Measurements from ENCODE around the gene KNSTRN.

The KNSTRN gene

DNA sequence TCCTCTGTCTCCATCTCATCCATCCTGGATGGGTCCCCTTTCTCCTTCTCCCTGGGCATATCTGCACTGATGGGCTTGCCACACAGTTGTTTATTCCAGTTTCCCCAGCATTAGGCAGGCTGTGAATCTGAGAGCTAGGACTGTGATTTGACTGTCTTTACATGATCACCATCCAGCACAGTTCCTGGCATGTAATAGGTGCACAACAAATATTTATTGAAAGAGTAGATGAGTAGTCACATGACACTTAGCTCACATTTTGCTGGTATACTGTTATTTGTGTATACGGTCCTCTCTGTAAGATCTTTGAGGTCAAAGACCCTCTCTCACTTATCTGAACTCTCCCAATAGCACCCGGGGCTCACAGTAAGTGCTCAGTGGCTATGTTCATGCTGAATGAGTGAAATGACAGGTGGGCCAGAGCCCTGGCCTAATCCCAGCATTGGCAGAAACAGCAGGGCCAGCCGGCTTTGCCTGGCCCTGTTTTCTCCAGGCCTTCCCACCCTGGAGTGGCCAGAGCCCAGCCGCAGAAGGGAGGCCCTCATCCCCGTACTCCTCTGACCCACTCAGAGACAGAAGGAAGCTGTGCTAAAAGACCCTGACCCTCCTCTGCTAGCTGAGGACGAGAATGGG, 42.1 kb downstream of the KNSTRN start:
- H3K9ac ChIP-seq (ENCODE audit: low read length): no peak overlapping the region
- no peaks in the 10 kb centered on the region for H3K9me3 ChIP-seq (ENCODE audit: control insufficient read depth, insufficient read depth, low read depth, low read length)
- no peak overlapping the region for H3K27ac ChIP-seq (ENCODE audit: low read depth, low read length)
- H3K4me3 ChIP-seq (ENCODE audit: low read depth, low read length): no peak overlapping the region
- H3K27me3 ChIP-seq (ENCODE audit: control insufficient read depth, insufficient read depth, low read length): 0 out of 2 replicates have a peak, but pooled peaks cover 2% of the 10 kb centered on the region
- H3K36me3 ChIP-seq (ENCODE audit: control insufficient read depth, insufficient read depth, low read length): no peaks in the 10 kb centered on the region
- peaks cover 21% of the 10 kb centered on the region for H3K4me1 ChIP-seq (ENCODE audit: control insufficient read depth, insufficient read depth, low read length)

DNA sequence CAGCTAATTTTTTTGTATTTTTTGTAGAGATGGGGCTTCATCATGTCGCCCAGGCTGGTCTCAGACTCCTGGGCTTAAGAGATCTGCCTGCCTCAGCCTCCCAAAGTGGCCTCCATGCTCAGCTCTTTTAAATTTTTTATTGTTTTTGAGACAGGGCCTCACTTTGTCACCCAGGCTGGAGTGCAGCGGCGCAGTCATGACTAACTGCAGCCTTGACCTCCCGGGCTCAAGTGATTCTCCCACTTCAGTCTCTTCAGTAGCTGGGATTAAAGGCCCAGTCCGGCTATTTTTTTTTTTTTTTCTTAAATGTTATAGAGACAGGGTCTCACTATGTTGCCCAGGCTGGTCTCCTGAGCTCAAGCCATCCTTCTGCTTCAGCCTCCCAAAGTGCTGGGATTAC, 43.2 kb downstream of the KNSTRN start:
- Histone ChIP-seq H3K9ac (ENCODE audit: low read length) (no peak overlapping the region), H3K9me3 (ENCODE audit: control insufficient read depth, insufficient read depth, low read depth, low read length) (no peaks in the 10 kb centered on the region)

GRCh38 chr15:40427188-40427587, 44.7 kb downstream of the KNSTRN start:
- no peak overlapping the region for H3K27ac ChIP-seq (ENCODE audit: low read depth, low read length)
- H3K9me3 ChIP-seq (ENCODE audit: control insufficient read depth, insufficient read depth, low read depth, low read length): no peaks in the 10 kb centered on the region
- H3K27me3 ChIP-seq (ENCODE audit: control insufficient read depth, insufficient read depth, low read length): peaks cover under 1% of the 10 kb centered on the region; the same call in 1 of the 2 replicates
- no peaks in the 10 kb centered on the region for H3K36me3 ChIP-seq (ENCODE audit: control insufficient read depth, insufficient read depth, low read length)
- H3K9ac ChIP-seq (ENCODE audit: low read length): no peak overlapping the region
- no peak overlapping the region for H3K4me3 ChIP-seq (ENCODE audit: low read depth, low read length)
- H3K4me1 ChIP-seq (ENCODE audit: control insufficient read depth, insufficient read depth, low read length): peaks cover 19% of the 10 kb centered on the region

More for the DNA sequence above, 43.2 kb downstream of the KNSTRN start:
- Histone ChIP-seq H3K4me3 (ENCODE audit: low read depth, low read length) (no peak overlapping the region), H3K4me1 (ENCODE audit: control insufficient read depth, insufficient read depth, low read length) (peaks cover 30% of the 10 kb centered on the region), H3K27me3 (ENCODE audit: control insufficient read depth, insufficient read depth, low read length) (0 out of 2 replicates have a peak, but pooled peaks cover 2% of the 10 kb centered on the region), H3K36me3 (ENCODE audit: control insufficient read depth, insufficient read depth, low read length) (no peaks in the 10 kb centered on the region), H3K27ac (ENCODE audit: low read depth, low read length) (no peak overlapping the region)

DNA sequence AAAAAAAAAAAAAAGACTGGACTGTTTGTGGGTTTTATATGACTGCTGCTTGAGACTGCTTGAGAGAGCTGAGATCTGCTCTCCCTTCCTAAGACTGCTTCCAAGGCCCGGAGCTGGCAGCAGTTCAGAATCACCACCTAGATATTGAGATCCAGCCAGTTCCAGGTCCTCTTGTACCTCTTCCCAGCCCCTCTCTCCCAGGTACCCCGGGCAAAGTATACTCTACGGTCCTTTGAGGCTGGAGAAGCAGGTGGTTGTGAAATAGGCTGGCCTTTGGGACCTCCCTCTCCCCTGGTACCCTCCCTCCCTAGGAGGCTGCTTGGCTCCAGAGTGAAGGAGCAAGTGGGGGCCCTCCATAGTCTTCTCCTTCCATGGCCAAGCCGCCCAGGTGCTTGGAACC, 45.7 kb downstream of the KNSTRN start:
- Histone ChIP-seq H3K9ac (ENCODE audit: low read length) (no peak overlapping the region), H3K4me3 (ENCODE audit: low read depth, low read length) (no peak overlapping the region), H3K27me3 (ENCODE audit: control insufficient read depth, insufficient read depth, low read length) (peaks cover 9% of the 10 kb centered on the region), H3K9me3 (ENCODE audit: control insufficient read depth, insufficient read depth, low read depth, low read length) (no peaks in the 10 kb centered on the region), H3K4me1 (ENCODE audit: control insufficient read depth, insufficient read depth, low read length) (peaks cover 19% of the 10 kb centered on the region), H3K36me3 (ENCODE audit: control insufficient read depth, insufficient read depth, low read length) (no peaks in the 10 kb centered on the region), H3K27ac (ENCODE audit: low read depth, low read length) (no peak overlapping the region)

GRCh38 chr15:40429068-40429710, 46.7 kb downstream of the KNSTRN start:
- H3K36me3 ChIP-seq (ENCODE audit: control insufficient read depth, insufficient read depth, low read length): no peaks in the 10 kb centered on the region
- H3K27ac ChIP-seq (ENCODE audit: low read depth, low read length): no peak overlapping the region
- H3K4me3 ChIP-seq (ENCODE audit: low read depth, low read length): no peak overlapping the region
- no peaks in the 10 kb centered on the region for H3K9me3 ChIP-seq (ENCODE audit: control insufficient read depth, insufficient read depth, low read depth, low read length)
- H3K27me3 ChIP-seq (ENCODE audit: control insufficient read depth, insufficient read depth, low read length): peaks cover 19% of the 10 kb centered on the region
- H3K9ac ChIP-seq (ENCODE audit: low read length): no peak overlapping the region
- H3K4me1 ChIP-seq (ENCODE audit: control insufficient read depth, insufficient read depth, low read length): peaks cover 19% of the 10 kb centered on the region

DNA sequence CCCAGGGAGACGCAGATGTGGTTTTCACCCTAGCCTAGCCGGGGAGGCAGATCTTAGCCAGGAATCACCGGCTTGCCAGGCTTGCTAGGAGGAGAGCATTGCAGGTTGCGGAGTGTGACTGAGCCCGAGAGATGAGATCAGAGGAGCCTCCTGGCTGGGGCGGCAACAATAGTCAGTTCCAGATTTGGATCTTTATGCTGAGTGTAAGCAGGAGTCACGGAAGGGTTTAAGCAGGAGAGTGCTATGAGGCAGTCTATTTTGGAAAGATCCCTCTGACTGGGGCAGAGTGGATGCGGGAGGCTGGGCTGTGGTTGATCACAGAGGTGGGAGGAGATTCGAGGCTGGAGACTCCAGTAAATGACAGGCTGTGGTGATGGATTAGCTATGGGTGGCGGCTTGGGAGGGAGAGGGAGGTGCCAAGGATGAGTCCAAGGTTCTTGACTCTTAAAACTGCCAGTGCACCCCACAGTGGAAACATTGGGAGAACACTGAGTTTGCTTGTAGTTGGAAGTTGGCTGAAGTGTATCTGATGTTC, 47.8 kb downstream of the KNSTRN start:
- Histone ChIP-seq H3K27ac (ENCODE audit: low read depth, low read length) (no peak overlapping the region), H3K9ac (ENCODE audit: low read length) (no peak overlapping the region), H3K27me3 (ENCODE audit: control insufficient read depth, insufficient read depth, low read length) (peaks cover 30% of the 10 kb centered on the region), H3K36me3 (ENCODE audit: control insufficient read depth, insufficient read depth, low read length) (no peaks in the 10 kb centered on the region), H3K9me3 (ENCODE audit: control insufficient read depth, insufficient read depth, low read depth, low read length) (no peaks in the 10 kb centered on the region), H3K4me3 (ENCODE audit: low read depth, low read length) (no peak overlapping the region), H3K4me1 (ENCODE audit: control insufficient read depth, insufficient read depth, low read length) (peaks cover 25% of the 10 kb centered on the region)

DNA sequence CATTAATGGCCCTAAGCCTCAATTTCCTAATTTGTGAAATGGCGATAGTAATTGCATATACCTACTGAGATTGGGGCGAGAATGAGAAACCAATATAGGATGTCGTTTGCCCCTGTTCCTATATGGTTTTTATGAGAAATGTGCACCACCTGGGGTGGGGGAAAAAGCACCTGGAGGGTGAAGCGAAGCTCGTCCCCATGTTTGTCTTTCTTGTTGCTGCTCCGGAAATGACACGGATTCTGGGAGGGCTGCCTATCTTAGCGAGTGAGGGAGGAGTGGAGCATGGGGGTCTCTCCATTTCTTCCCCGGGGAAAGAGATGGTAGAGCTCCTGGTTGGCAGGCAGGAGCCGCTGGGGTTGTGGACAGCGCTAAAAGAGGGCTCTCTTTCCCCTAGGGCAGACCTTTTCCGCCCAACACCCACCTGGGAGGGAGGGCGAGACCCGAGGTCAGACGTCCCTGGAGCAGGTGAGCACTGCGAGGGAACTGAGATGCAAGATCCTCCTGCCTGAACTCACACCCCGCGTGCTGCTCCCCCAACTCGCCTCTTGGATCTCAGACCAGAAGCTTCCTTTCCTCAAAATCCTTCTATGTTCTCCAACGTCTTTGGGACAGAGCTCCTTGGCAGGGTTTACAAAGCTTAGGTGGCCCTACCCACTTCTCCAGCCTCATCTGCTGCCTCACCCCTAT, 52.6 kb downstream of the KNSTRN start:
- peak overlapping the region; percentile 8 for H3K9ac ChIP-seq (ENCODE audit: low read length)
- H3K27me3 ChIP-seq (ENCODE audit: control insufficient read depth, insufficient read depth, low read length): peaks cover 54% of the 10 kb centered on the region
- H3K36me3 ChIP-seq (ENCODE audit: control insufficient read depth, insufficient read depth, low read length): no peaks in the 10 kb centered on the region
- no peak overlapping the region for H3K27ac ChIP-seq (ENCODE audit: low read depth, low read length)
- H3K4me3 ChIP-seq (ENCODE audit: low read depth, low read length): peak overlapping the region; percentile 63
- H3K4me1 ChIP-seq (ENCODE audit: control insufficient read depth, insufficient read depth, low read length): peaks cover 38% of the 10 kb centered on the region
- no peaks in the 10 kb centered on the region for H3K9me3 ChIP-seq (ENCODE audit: control insufficient read depth, insufficient read depth, low read depth, low read length)

GRCh38 chr15:40435710-40436089, 53.2 kb downstream of the KNSTRN start:
- Histone ChIP-seq H3K27me3 (ENCODE audit: control insufficient read depth, insufficient read depth, low read length) (peaks cover 54% of the 10 kb centered on the region), H3K9me3 (ENCODE audit: control insufficient read depth, insufficient read depth, low read depth, low read length) (no peaks in the 10 kb centered on the region), H3K4me3 (ENCODE audit: low read depth, low read length) (peak overlapping the region; percentile 63), H3K27ac (ENCODE audit: low read depth, low read length) (no peak overlapping the region), H3K36me3 (ENCODE audit: control insufficient read depth, insufficient read depth, low read length) (no peaks in the 10 kb centered on the region), H3K9ac (ENCODE audit: low read length) (peak overlapping the region; percentile 8), H3K4me1 (ENCODE audit: control insufficient read depth, insufficient read depth, low read length) (peaks cover 33% of the 10 kb centered on the region)

DNA sequence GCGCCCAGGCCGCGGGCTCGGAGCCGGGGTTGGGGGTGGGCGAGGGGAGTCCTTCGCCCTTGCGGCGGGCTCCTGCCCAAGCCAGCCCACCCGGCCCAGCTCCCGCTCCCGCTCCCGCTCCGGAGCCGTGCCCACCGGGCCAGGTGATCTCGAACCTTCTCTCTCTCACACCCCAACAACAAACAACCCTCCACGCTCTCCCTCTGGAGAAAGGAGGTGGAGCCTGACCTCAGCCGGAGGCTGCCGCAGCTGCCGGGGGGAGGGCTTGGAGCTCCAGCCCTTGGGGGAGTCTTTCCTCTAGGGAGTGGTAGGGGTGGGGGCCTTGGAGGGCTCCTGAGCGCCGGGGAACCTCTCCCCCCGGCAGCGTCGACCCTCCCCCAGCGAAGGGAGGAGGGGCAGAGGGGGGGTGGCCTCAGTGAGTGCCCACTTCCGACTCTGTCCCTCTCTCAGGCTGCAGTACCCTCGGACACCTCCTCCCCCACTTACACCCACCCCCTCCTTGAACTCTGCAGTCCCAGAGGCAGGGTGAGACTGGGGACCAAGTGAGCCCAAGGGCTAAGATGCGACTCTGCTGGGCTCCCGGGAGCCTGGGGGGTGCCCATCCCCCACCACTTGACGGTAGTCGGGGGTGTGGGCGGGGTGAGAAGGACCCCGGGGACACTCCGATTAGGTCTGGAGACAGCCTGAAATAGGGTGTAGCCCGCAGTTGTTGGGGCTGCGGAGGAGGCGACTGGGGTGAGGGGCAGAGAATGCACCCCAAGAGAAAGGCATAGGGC, 53.8 kb downstream of the KNSTRN start:
- no peaks in the 10 kb centered on the region for H3K9me3 ChIP-seq (ENCODE audit: control insufficient read depth, insufficient read depth, low read depth, low read length)
- H3K36me3 ChIP-seq (ENCODE audit: control insufficient read depth, insufficient read depth, low read length): no peaks in the 10 kb centered on the region
- H3K27ac ChIP-seq (ENCODE audit: low read depth, low read length): no peak overlapping the region
- H3K9ac ChIP-seq (ENCODE audit: low read length): peak overlapping the region; percentile 52
- peaks cover 33% of the 10 kb centered on the region for H3K4me1 ChIP-seq (ENCODE audit: control insufficient read depth, insufficient read depth, low read length)
- peaks cover 54% of the 10 kb centered on the region for H3K27me3 ChIP-seq (ENCODE audit: control insufficient read depth, insufficient read depth, low read length)
- H3K4me3 ChIP-seq (ENCODE audit: low read depth, low read length): peak overlapping the region; percentile 63

DNA sequence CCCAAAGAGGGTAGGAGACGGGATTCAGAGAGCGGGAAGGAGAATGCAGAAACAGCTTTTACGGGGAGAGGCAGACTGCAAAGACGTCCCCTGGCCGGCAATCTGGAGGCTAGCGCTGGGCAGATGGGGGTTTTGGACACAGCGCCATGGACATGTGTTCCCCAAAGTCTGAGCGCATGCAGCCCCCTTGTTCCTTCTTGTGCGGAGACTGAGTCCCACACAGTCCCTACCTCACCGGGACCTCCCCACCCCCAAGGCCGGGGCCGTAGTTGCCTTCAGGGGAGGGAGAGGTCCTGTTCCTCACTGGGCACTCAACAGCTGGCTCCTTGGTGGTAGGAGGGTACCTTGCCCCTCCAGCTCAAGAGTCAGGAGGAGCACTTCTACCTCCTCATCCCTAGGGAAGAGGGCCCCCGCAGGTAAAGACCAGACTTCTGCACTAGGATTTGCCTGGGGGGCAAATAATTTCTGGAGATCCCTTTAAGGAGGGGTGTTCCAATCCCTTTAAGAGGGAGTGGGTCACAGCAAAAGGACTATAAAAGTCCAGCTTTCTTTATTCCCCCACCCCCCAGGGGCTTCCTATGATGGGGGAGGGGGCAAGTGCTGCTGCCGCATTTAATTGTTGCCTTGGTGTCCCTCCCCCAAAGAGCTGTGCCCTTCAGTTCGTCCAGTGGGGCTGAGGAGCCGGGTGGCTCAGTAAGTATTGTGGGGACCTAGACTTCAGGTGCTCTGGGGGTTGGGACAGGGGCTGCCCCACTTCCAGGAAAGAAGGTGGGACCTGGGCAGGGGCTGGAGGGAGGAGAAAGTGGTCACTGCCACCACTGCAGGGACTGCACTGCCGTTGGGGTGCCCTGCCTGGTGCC, 54.6 kb downstream of the KNSTRN start:
- Histone ChIP-seq H3K27me3 (ENCODE audit: control insufficient read depth, insufficient read depth, low read length) (peaks cover 54% of the 10 kb centered on the region), H3K27ac (ENCODE audit: low read depth, low read length) (no peak overlapping the region), H3K9ac (ENCODE audit: low read length) (peak overlapping the region; percentile 52), H3K9me3 (ENCODE audit: control insufficient read depth, insufficient read depth, low read depth, low read length) (no peaks in the 10 kb centered on the region), H3K4me3 (ENCODE audit: low read depth, low read length) (peak overlapping the region; percentile 63), H3K4me1 (ENCODE audit: control insufficient read depth, insufficient read depth, low read length) (peaks cover 33% of the 10 kb centered on the region), H3K36me3 (ENCODE audit: control insufficient read depth, insufficient read depth, low read length) (no peaks in the 10 kb centered on the region)
